Stimulated activated CD4-positive, alpha-beta T cell treated with anti-CD3 and anti-CD28 coated beads, Interleukin-1b, Interleukin-23, amount 100 ng/mL, for 48 hours (primary cell): ENCODE results near the gene ABCC9.
"Not testable (repeated sequence)": the region's sequence is repeated elsewhere in the genome, so short reads cannot be mapped to it uniquely, and the experiment has no call there.

Experiments
- DNase-seq: peaks from one replicate; pipeline ENCODE4 v3.0.0-alpha.2; 2020

The ABCC9 gene

GRCh38 chr12:21929972-21930371 lies 11.3 kb downstream of the ABCC9 start:
- not testable (repeated sequence) for DNase-seq

GRCh38 chr12:21925296-21925913 lies 15.8 kb downstream of the ABCC9 start:
- no peak for DNase-seq

GRCh38 chr12:21921436-21921835 lies 19.8 kb downstream of the ABCC9 start:
- no peak for DNase-seq

GRCh38 chr12:21918456-21918855 lies 22.8 kb downstream of the ABCC9 start:
- no peak for DNase-seq

GRCh38 chr12:21913823-21914222 lies 27.4 kb downstream of the ABCC9 start:
- no peak for DNase-seq

- DNase-seq: no peak
These were observed 28.9 kb downstream of the ABCC9 start for GRCh38 chr12:21912318-21912717.

- no peak for DNase-seq
These were observed 29.4 kb downstream of the ABCC9 start for GRCh38 chr12:21911832-21912231.

- no peak for DNase-seq
These were observed 30.6 kb downstream of the ABCC9 start for GRCh38 chr12:21910657-21911056.

GRCh38 chr12:21907948-21908837 lies 33.0 kb downstream of the ABCC9 start:
- no peak for DNase-seq

GRCh38 chr12:21906919-21907493 lies 34.2 kb downstream of the ABCC9 start:
- no peak for DNase-seq

- DNase-seq: not testable (repeated sequence)
These were observed 41.7 kb downstream of the ABCC9 start for GRCh38 chr12:21899532-21899931.

- DNase-seq: no peak
These were observed 45.6 kb downstream of the ABCC9 start for GRCh38 chr12:21895651-21896050.

GRCh38 chr12:21894792-21895595 lies 46.2 kb downstream of the ABCC9 start:
- DNase-seq: no peak

- DNase-seq: no peak
These were observed 47.3 kb downstream of the ABCC9 start for GRCh38 chr12:21893924-21894323.

- no peak for DNase-seq
These were observed 48.9 kb downstream of the ABCC9 start for GRCh38 chr12:21892341-21892740.

GRCh38 chr12:21891751-21892217 lies 49.4 kb downstream of the ABCC9 start:
- DNase-seq: no peak

- DNase-seq: no peak
These were observed 52.9 kb downstream of the ABCC9 start for GRCh38 chr12:21888276-21888863.

- no peak for DNase-seq
These were observed 56.3 kb downstream of the ABCC9 start for GRCh38 chr12:21884936-21885335.

GRCh38 chr12:21882635-21883034 lies 58.6 kb downstream of the ABCC9 start:
- no peak for DNase-seq

- no peak for DNase-seq
These were observed 59.3 kb downstream of the ABCC9 start for GRCh38 chr12:21881965-21882364.

GRCh38 chr12:21879312-21879711 lies 61.9 kb downstream of the ABCC9 start:
- DNase-seq: no peak

GRCh38 chr12:21877293-21877982 lies 63.8 kb downstream of the ABCC9 start:
- no peak for DNase-seq
